HG02840 (cell line): ENCODE measurements around the gene PHETA1.

ENCODE experiments used
- ATAC-seq: cut with Tn5 transposase; IDR thresholded peaks from one replicate; pipeline ENCODE4 v1.9.1; 2021; ENCODE audit warnings: mild to moderate bottlenecking, moderate library complexity, moderate number of reproducible peaks; ENCODE audit not compliant: unreplicated experiment, low FRiP score

PHETA1 gene

GRCh38 chr12:111368788-111369495 lies at the start of gene PHETA1:
Gene PHETA1 (minus strand): TSS chr12:111369095. CDS start chr12:111363427, 5,668 bp downstream.
- peak; percentile 94 for ATAC-seq

- ATAC-seq = no peak
Measured at GRCh38 chr12:111418594-111418880, 49.6 kb upstream of the PHETA1 start.

- ATAC-seq = no peak
Measured at GRCh38 chr12:111417784-111418593, 49.1 kb upstream of the PHETA1 start.

GRCh38 chr12:111417290-111417689 lies 48.4 kb upstream of the PHETA1 start:
- no peak for ATAC-seq

GRCh38 chr12:111414711-111415252 lies 45.9 kb upstream of the PHETA1 start:
- no peak for ATAC-seq

- ATAC-seq = no peak
Measured at GRCh38 chr12:111413442-111414086, 44.7 kb upstream of the PHETA1 start.

GRCh38 chr12:111412830-111413441 lies 44.0 kb upstream of the PHETA1 start:
- no peak for ATAC-seq

GRCh38 chr12:111412007-111412829 lies 43.3 kb upstream of the PHETA1 start:
- ATAC-seq = no peak

GRCh38 chr12:111411185-111411764 lies 42.4 kb upstream of the PHETA1 start:
- no peak for ATAC-seq

- no peak for ATAC-seq
Measured at GRCh38 chr12:111410431-111411184, 41.7 kb upstream of the PHETA1 start.

- no peak for ATAC-seq
Measured at GRCh38 chr12:111409780-111410430, 41.0 kb upstream of the PHETA1 start.

- ATAC-seq = no peak
Measured at GRCh38 chr12:111409403-111409779, 40.5 kb upstream of the PHETA1 start.

GRCh38 chr12:111408686-111409402 lies 39.9 kb upstream of the PHETA1 start:
- ATAC-seq = no peak

GRCh38 chr12:111408116-111408440 lies 39.2 kb upstream of the PHETA1 start:
- ATAC-seq = no peak

- ATAC-seq = no peak
Measured at GRCh38 chr12:111407377-111408115, 38.7 kb upstream of the PHETA1 start.

GRCh38 chr12:111406474-111407376 lies 37.8 kb upstream of the PHETA1 start:
- no peak for ATAC-seq
